Kidney (tissue), 14 donors: ENCODE results near the gene NEK1. TPM values are rescaled to one million over a fixed set of nuclear protein-coding genes. Genes with fewer than 3 reads are reported as not detected.
"Not testable (repeated sequence)": the region's sequence is repeated elsewhere in the genome, so short reads cannot be mapped to it uniquely, and the experiment has no call there.

Source experiments
- DNase-seq, 5 donors: peaks; one replicate each; pipeline ENCODE4 v3.0.0-alpha.2; 2013 to 2020
- FAIRE-seq: peaks from 2 replicates; lab custom pipeline; 2012; peaks lifted over from hg19 to GRCh38; lab: Jason Lieb, UNC
- H3K27ac ChIP-seq, 2 donors: one replicate each; pipeline ENCODE4 v1.7.0; 2013; ENCODE audit warnings: low read depth in 2 of 2, low read length in 2 of 2, inconsistent platforms in 1 of 2
- H3K27me3 ChIP-seq: one replicate; pipeline ENCODE4 v1.7.1; 2013; ENCODE audit warnings: low read length, inconsistent platforms; ENCODE audit not compliant: control insufficient read depth, insufficient read depth
- H3K36me3 ChIP-seq, 3 donors: one replicate each; pipeline versions ENCODE4 v1.7.0 to v1.7.1; 2013; ENCODE audit warnings: low read length in 3 of 3, control low read depth in 1 of 3, inconsistent platforms in 1 of 3; ENCODE audit not compliant: insufficient read depth in 3 of 3, control insufficient read depth in 2 of 3
- H3K4me1 ChIP-seq, 3 donors: one replicate each; pipeline versions ENCODE4 v1.7.0 to v1.7.1; 2013; ENCODE audit warnings: low read length in 3 of 3, inconsistent platforms in 1 of 3, low read depth in 1 of 3; ENCODE audit not compliant: control insufficient read depth in 2 of 3, insufficient read depth in 2 of 3
- H3K4me3 ChIP-seq, 3 donors: one replicate each; pipeline versions ENCODE4 v1.7.0 to v1.8.1; 2013; ENCODE audit warnings: low read length in 3 of 3, control low read depth in 1 of 3, inconsistent platforms in 1 of 3
- H3K9ac ChIP-seq, 3 donors: one replicate each; pipeline versions ENCODE4 v1.7.0 to v1.7.1; 2013; ENCODE audit warnings: low read length in 3 of 3, control low read depth in 1 of 3, inconsistent platforms in 1 of 3
- H3K9me3 ChIP-seq, 3 donors: one replicate each; pipeline versions ENCODE4 v1.7.0 to v1.7.1; 2013; ENCODE audit warnings: low read length in 3 of 3, control low read depth in 1 of 3, inconsistent platforms in 1 of 3; ENCODE audit not compliant: control insufficient read depth in 2 of 3, insufficient read depth in 1 of 3
- intact Hi-C: fragments of 100-400 bp; cut with DNase I; formaldehyde crosslinking; loops from one replicate; pipeline ENCODE4 v1.11.1; 2022
- polyA plus RNA-seq: library from polyadenylated mRNA; stranded (reverse); fragments of 350-450 nt; fragmentation: Illumina TruSeq; extraction: RNeasy Lipid Tissue Mini Kit (QIAGEN cat#74804); gene quantifications from one replicate; pipeline ENCODE4 v1.2.3, GENCODE V29; 2014; ENCODE audit warnings: low read depth, low replicate concordance; ENCODE audit not compliant: insufficient read depth
- total RNA-seq: library from RNA; stranded (reverse); fragmentation: NEBNext Ultra II Directional; extraction: Animal tissue kit (Norgen Biotek cat#: 25700); gene quantifications from one replicate; pipeline ENCODE4 v1.2.1, GENCODE V29; 2021
- TF ChIP-seq, protein P1 (sequence below): IDR thresholded peaks from 3 replicates; pipeline ENCODE4 v1.5.1; 2012; ENCODE audit warnings: mild to moderate bottlenecking, moderate library complexity, borderline replicate concordance; ENCODE audit not compliant: insufficient read depth; ENCODE audit errors: extremely low read depth
- donor health status: control.
- donor health status: control.
- donor health status: control.
- donor health status: control.
- donor health status: control.
- donor health status: DM: yes; HTN: yes; CAD: no.
- donor health status: Normal renal cell carcinoma (clear cell type).

The NEK1 gene
- total and polyA plus RNA-seq, 2 donors from 2014 or later: 5.6 to 15.3 TPM

DNA sequence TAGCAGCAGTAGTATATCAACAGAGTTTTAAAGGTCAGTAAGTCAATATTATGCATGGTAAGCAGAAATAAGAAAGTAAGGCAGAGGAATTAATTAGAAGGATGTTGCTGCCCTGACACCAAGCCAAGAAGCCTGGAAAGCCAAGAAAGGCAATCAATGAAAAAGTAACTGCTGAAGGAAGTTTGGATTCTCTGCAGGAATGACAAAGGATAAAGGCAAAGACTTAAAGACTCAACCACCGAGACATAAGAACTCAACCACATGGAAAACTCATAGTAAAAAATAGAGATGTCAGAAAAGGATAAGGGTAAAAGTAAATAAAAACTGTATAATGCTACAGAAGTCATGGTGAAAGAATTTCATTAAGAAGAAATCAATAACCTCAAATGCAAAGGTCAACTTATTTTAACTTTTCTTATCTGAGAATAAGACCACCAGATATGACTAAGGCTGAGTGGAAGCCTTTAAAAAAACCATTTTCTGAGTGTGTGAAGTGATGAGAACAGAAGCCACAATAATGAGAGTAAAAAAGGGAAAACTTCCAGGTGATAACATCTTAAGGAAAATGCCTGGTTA lies 55.2 kb downstream of the NEK1 start:
- peaks cover 0 to 13% (median 7%) of the 10 kb centered on the region in 3 donors for H3K36me3 ChIP-seq
- H3K4me3 ChIP-seq: no peak overlapping the region
- no peaks in the 10 kb centered on the region for H3K9me3 ChIP-seq
- FAIRE-seq (no peak), DNase-seq (peak in 1 of 5 donors; percentile 15)
- H3K9ac ChIP-seq: no peak overlapping the region
- TF ChIP-seq, protein P1, sequence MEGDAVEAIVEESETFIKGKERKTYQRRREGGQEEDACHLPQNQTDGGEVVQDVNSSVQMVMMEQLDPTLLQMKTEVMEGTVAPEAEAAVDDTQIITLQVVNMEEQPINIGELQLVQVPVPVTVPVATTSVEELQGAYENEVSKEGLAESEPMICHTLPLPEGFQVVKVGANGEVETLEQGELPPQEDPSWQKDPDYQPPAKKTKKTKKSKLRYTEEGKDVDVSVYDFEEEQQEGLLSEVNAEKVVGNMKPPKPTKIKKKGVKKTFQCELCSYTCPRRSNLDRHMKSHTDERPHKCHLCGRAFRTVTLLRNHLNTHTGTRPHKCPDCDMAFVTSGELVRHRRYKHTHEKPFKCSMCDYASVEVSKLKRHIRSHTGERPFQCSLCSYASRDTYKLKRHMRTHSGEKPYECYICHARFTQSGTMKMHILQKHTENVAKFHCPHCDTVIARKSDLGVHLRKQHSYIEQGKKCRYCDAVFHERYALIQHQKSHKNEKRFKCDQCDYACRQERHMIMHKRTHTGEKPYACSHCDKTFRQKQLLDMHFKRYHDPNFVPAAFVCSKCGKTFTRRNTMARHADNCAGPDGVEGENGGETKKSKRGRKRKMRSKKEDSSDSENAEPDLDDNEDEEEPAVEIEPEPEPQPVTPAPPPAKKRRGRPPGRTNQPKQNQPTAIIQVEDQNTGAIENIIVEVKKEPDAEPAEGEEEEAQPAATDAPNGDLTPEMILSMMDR: no peak
- intact Hi-C loops: no loop called here
- H3K27ac ChIP-seq: no peak overlapping the region
- H3K4me1 ChIP-seq: no peaks in the 10 kb centered on the region
- H3K27me3 ChIP-seq: no peaks in the 10 kb centered on the region

DNA sequence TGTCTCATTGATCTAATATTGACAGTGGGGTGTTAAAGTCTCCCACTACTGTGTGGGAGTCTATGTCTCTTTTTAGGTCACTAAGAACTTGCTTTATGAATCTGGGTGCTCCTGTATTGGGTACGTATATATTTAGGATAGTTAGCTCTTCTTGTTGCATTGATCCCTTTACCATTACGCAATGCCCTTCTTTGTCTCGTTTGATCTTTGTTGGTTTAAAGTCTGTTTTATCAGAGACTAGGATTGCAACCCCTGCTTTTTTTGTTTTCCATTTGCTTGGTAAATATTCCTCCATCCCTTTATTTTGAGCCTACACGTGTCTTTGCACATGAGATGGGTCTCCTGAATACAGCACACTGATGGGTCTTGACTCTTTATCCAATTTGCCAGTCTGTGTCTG lies 65.8 kb downstream of the NEK1 start:
- H3K36me3 ChIP-seq, FAIRE-seq, DNase-seq, intact Hi-C loops, H3K4me1 ChIP-seq, H3K27me3 ChIP-seq, H3K9me3 ChIP-seq, H3K4me3 ChIP-seq, H3K9ac ChIP-seq, H3K27ac ChIP-seq: not testable (repeated sequence)

DNA sequence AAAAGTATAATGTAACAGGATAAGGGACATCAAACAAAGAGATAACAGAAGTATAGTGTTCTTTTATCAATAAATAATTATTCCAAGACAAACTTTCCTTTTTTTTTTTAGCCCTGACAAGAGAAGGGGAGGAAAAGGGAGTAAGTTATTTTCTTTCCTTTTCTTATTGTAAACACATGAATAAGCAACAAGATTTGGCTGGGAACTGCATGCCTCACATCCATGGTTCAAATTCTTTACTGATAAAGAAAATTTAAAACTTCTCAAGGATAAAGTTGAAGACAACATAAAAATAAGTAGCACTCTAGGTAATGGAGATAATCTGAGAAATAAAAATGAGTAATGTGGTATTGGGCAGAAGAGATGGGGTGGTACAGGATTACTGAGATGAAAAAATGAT lies 71.6 kb downstream of the NEK1 start:
- Histone ChIP-seq H3K4me3 (no peak overlapping the region), H3K36me3 (no peaks in the 10 kb centered on the region), H3K4me1 (no peaks in the 10 kb centered on the region), H3K9me3 (peaks cover 0 to 7% (median 0%) of the 10 kb centered on the region in 3 donors), H3K27me3 (no peaks in the 10 kb centered on the region), H3K27ac (no peak overlapping the region), H3K9ac (no peak overlapping the region)
- intact Hi-C loops: no loop called here
- TF ChIP-seq, protein P1: no peak
- FAIRE-seq: no peak
- peak in 1 of 5 donors; percentile 2 for DNase-seq

DNA sequence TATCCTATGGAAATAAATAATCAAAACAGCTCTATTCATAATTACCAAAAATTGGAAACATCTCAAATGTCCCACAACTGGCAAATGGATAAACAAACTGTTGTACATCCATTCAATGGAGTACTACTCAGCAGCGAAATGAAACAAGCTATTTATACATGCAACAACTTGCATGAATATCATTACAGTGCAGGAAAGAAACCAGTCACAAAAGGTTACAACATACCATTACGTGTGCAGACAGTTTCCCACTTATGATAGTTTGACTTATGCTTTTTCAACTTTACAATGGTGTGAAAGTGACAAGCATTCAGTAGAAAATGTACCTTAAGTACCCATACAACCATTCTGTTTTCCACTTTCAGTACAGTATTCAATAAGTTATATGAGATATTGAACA lies 82.3 kb downstream of the NEK1 start:
- H3K27ac ChIP-seq: no peak overlapping the region
- H3K27me3 ChIP-seq: no peaks in the 10 kb centered on the region
- no peaks in the 10 kb centered on the region for H3K4me1 ChIP-seq
- TF ChIP-seq, protein P1: no peak
- no peaks in the 10 kb centered on the region for H3K9me3 ChIP-seq
- FAIRE-seq (no peak), DNase-seq (no peak)
- H3K9ac ChIP-seq: no peak overlapping the region
- intact Hi-C loops: no loop called here
- peaks cover 0 to 3% (median 2%) of the 10 kb centered on the region in 3 donors for H3K36me3 ChIP-seq
- H3K4me3 ChIP-seq: no peak overlapping the region
